Fibroblast of skin of left quadriceps (primary cell): ENCODE measurements around the gene TASOR2.

Experiments
- DNase-seq, 2 experiments: peaks; one replicate each; pipeline ENCODE4 v3.0.0-alpha.2; 2013; ENCODE audit warnings: low read depth in 2 of 2

TASOR2 gene

DNA sequence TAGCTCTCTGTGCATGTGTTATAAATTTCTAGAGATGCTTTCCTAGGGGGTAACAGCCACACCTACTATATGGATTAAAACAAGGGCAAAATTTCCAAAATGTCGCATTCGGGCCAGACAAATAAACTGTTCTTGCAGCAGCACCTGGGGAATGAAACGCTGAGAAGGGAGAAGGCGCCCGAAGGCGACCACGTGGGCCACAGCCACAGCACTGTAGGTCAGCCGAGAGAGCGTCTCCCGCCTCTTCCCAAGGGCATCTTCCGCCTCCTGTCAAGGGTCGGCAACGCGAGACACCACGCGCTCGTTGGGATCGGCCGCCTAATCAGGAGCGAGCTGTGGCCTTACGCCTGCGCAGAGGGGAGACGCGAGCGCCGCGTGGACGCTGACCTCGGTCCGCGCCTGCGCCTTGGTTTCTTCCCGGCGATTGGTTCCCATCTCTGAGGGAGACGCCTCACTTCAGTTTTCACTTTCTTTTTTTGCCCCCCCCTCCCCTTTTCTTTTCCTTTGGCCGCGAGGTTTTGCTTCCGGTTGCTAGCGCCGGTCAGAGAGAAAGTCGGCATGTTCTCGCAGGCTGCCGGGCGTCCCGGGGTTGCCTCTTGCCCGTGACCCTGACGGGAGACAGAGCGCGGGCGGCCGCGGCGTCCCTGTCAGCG lies at the start of gene TASOR2:
Gene TASOR2 (plus strand): TSS at position 521 of the 653 bp plus-strand sequence. CDS start 35,805 bp downstream, outside the sequence.
- peak; percentile 94 for DNase-seq

DNA sequence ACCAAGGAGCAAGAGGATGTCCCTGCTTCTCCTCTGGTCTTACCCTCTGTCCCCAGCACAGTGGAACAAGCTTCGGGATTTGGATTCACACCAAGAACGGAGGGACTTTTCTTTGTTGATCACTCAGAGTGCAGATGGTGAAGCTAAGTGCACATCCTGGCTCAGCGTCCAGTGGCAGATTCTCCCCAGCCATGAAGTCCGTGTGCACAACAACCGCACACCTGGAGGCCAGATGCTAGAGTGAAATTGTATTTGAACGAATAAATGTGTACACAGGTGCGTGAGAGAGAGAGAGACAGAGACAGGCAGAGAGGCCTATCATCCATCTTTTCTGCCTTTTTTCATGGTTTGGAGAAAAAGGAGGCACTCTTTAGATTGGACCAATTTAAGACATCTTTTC lies 49.7 kb upstream of the TASOR2 start:
- DNase-seq, result no peak

DNA sequence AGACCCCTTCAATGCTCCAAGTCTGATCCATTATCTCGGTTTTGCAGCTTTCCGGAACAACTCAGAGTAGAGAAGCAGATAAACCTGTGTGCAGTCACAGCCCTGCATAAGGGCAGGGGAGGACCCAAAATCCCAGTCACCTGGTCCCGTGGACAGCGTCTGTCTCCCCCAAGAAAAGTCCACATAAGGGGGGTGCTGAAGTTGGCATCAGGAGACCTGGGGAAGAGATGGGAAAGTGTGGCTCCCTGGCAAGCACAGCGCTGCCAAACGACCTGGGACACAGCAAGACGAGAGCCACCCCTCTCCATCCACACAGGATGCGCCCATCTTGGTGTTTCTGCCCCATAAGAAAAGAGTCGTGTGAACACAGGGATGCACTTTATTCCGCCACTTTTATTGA lies 46.1 kb upstream of the TASOR2 start:
- no peak for DNase-seq

- DNase-seq, result no peak
Observed at GRCh38 chr10:5639066-5639465, 45.6 kb upstream of the TASOR2 start.

DNA sequence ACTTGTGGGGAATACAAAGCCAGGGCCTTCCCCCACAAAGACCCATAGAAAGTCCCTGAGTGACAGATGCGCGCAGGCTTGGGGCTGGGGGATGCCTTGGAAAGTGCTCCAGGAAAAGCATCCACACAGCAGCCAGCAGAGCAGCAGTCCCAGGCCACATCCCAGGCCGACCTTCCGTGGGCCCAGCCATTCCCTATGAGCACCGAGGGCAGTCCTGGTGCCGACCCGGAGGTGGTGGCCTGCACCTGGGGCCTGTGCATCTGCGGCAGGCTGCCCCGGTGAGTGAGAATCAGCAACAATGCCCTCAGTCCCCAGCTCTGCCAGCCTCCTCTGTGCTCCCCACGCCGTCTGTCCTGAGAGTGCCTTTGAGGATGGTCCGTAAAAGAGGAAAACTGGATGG lies 44.6 kb upstream of the TASOR2 start:
- no peak for DNase-seq

DNA sequence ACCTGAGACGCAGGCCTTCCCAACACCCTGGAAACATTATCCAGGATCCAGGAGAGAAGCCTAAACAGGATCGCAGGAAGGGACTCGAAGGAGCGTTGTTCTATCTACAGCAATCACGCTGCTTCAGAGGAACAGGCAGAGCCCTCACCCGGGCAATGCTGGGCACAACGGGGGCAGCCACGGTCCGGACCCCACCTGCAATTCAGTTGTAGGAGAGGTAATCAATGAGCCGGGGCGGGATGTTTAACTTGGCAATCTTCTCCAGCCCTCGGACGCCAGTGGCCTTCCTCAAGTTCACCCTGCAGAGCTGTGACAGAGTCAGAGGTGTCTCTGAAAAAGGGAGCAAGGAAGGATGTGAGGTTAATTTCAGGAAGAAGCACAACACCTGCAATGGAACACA lies 44.1 kb upstream of the TASOR2 start:
- no peak for DNase-seq

- DNase-seq, result no peak
Observed at GRCh38 chr10:5641501-5641900, 43.1 kb upstream of the TASOR2 start.

DNA sequence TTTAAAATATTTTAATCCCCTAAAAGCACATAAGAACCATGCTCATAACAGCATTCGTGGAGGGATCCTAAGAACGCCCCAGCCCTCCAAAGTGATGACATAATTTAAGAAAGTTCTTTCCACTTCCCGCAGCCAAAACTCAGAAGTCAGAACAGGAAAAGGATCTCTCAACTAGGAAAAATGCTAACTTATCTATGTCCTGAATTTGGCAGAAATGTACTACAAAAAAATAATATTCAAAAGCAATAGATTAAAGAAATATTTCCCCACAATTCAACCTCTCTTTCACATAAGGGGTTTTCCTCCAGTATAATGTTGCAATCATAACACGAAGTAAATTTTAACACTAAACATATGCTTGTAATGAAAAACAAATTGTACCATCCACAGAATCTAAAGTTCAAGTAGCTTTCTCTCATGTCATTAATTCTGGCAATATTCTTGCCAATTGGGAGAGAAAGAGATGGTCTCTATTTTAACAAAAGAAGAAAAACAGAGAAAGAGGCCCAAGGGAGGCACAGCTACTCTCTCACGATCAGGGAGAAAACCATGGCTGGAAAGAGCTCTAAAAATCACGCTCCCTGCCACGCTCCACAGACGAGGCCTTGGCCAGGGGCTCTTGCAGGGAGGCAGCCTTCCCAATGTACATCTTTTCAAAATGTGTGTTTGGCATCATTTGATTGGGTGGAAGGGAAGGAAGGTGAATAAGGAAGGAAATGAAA lies 41.1 kb upstream of the TASOR2 start:
- DNase-seq, result peak; percentile 71 to 76

DNA sequence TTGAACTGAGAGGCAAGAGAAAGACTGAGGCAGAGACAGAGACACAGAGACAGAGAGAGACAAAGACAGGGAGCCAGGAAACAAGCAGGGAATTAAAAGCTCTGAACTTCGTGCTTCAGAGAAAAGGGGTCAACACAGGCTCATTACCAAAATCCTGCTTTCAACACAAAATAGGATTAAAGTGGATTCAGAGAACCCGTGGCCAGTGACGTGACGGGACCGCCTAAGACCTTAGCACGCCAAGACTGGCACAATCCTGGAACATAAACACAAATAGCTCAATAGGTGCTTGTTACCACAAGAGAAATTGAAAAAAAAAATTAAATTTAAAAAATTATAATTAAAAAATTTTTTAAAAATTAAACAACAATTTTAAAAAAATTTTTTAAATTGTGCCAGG lies 39.7 kb upstream of the TASOR2 start:
- DNase-seq, result no peak

DNA sequence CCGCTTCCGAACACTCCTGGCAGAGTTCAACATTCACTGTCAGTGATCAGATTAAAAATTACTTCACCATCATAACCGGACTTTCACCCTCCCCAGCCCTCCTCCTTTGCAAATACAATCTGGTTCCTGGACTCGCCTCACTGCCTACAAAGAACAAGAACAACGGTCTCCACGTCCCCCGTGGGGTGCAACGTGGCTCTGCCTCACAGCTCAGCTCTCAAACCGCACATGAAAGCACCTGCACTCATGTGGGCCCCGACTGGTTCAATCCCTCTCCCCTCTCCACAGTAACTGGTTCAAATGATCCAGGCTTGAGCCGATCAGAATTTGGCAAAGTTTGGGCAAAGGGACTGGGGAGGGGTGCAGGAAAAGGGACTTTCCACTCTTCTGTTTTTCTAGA lies 39.3 kb upstream of the TASOR2 start:
- no peak for DNase-seq

DNA sequence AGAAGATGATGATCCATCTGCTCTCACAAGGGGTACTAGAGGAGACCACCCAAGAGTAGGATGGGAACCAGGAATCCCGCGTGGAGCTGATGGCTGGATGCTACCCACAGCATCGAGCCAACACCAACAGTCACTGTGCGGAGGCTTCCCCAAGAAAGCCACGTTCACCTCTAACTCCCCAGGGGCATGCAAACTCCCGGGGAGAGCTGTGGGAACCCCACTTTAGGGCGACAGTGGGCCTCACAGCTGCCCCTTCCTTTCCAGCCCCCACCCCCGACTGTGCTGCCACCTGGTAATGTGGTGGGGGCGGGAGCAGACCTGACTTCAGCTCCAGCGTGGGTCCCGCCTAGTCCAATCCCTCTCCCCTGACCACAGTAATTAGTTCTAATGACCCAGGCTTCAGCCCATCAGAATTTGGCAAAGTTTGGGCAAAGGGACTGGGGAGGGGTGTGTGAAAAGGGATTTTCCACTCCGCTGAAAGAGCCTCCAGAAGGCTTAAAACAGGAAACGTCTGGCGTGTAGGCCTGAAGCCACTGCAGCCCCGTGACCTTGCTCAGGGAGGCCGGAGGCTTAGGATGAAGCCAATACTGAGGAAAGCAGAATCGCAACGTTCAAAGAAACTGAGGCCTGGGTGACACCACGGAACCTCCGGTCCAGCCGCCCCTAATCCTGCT lies 38.6 kb upstream of the TASOR2 start:
- DNase-seq, result no peak

GRCh38 chr10:5647507-5648240 lies 37.0 kb upstream of the TASOR2 start:
- DNase-seq, result no peak

DNA sequence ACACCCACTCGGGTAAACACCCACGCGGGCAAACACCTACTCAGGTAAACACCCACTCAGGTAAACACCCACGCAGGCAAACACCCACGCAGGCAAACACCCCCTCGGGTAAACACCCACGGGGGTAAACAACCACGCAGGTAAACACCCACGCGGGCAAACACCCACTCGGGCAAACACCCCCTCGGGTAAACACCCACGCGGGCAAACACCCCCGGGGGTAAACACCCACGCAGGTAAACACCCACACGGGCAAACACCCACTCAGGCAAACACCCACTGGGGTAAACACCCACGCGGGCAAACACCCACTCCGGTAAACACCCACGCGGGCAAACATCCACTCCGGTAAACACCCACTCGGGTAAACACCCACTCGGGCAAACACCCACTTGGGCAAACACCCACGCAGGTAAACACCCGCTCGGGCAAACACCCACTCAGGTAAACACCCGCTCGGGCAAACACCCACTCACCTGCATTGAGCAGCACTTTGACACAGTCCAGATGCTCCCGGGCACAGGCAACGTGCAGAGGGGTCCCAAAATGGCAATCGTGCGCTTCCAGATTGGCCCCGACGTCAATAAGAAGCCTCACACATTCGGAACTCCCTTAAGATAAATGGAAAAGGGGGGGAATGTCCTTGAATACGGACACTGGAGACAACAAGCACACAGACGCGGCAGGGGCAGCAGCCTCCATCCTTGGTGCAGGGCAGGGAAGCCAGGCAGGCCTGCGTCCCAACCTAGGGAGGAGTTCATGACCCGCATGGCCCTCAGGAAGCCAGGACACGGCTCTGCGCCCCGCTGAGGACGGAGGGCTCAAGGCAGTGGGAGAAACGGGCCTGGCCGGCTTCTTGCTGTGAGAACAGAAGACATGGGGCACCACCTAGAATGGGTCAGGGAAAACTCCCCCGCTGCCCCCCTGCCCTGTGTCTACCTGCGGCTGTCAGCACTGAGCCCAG lies 35.9 kb upstream of the TASOR2 start:
- DNase-seq, result no peak

DNA sequence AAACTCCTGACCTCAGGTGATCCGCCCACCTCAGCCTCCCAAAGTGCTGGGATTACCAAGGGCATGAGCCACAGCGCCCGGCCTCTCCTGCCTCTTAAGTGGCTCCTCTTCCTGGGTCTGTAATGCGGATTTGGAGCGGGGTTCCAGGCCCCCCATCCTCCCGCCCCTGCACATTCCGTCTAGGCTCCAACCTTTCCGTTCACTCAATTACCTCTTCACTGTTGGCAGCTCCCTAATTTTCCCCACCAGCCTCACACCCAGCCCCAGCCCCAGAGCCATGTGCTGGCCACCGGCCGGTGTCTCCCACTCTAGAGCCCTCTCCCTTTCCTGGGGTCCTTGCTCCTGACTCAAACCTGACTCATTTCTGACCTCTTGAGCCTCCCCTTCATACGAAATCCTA lies 34.9 kb upstream of the TASOR2 start:
- DNase-seq, result no peak

DNA sequence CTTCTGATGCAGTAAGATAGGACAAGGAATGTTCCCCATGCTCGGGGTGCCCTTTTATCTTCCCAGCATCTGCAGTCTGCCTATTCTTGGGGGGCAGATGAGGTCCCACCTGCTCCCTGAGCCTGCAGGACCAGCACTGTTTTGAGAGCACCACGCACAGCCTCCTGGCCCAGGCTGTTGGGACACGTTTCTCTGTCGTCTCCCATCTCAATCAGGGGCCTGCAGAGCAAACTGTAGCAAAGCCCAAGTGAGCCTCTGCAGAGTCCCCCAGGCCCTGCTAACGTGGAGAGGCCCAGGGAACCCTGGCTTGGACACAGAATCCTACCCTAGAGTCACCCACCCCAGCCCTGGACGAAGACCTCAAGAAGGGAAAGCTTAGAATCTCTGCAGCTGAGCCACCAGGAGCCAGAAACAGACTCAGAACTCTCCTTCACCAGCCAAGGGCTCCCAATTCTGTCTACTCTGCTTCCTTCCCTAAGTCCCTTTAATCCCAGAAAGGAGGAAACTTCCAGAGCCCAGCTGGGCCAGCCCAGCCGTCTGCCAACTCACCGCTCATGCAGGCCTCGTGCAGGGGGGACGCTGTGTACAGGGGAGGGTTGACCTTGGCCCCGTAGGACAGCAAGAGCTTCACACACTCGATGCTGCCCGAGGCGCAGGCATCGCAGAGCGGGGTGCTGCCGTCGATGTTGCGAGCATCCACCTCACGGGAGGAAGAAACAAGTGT lies 33.8 kb upstream of the TASOR2 start:
- no peak for DNase-seq

- DNase-seq, result no peak
Observed at GRCh38 chr10:5651388-5651764, 33.3 kb upstream of the TASOR2 start.

DNA sequence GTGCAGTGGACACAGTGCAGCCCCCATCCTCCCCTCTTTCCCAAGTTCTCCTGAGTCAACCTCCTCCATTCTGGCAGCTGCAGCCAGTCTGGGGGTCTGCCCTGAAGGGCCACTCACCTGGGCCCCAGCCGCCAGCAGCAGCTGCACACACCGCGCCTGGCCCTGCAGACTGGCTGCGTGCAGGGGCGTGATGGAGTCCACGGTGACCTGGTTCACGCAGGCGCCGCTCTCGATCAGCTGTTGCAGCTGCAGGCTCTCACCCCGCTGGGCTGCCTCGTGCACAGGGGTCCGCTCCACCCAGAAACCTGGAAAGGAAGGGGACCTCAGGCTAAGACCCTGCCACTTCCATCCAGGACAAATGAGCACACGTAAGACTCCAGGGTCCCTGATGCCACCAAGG lies 31.9 kb upstream of the TASOR2 start:
- no peak for DNase-seq

- no peak for DNase-seq
Observed at GRCh38 chr10:5654218-5654755, 30.4 kb upstream of the TASOR2 start.

GRCh38 chr10:5655121-5655520 lies 29.5 kb upstream of the TASOR2 start:
- no peak for DNase-seq
